ENCODE results near the gene CYBC1.

GRCh38 chr17:82494236-82495055 lies 43.9 kb upstream of the CYBC1 start:
- TF ChIP-seq BCL11A (IDR thresholded peaks at IDR 0.05; ENCODE audit: low read depth in 2 of 2, low read length in 2 of 2) (no peak), POLR2A (IDR thresholded peaks at IDR 0.05; ENCODE audit: control extremely low read depth in 1 of 2, low read depth in 2 of 2, low read length in 2 of 2) (0 out of 3 replicates have a peak, but pooled peaks of 1 of the 2 experiments have one; percentile 27), CTCF (IDR thresholded peaks at IDR 0.05; ENCODE audit: control extremely low read depth in 1 of 3, insufficient read depth in 1 of 3, low read depth in 1 of 3, low read length in 3 of 3) (peak; percentile 76 to 94 (median 93)), POLR2AphosphoS5 (IDR thresholded peaks at IDR 0.05; ENCODE audit: low read depth, low read length) (no peak)

All from H1 (cell line).